ENCODE results near the gene ZFHX2.
"Not testable (repeated sequence)": the region's sequence is repeated elsewhere in the genome, so short reads cannot be mapped to it uniquely, and the experiment has no call there.

ZFHX2 gene

GRCh38 chr14:23551266-23552028, at the start of gene ZFHX2:
ZFHX2 (minus strand) TSS chr14:23551765; CDS start chr14:23535325, 16,440 bp downstream.
- peak; percentile 69 for FAIRE-seq
- DNase-seq (ENCODE audit: insufficient read length, low spot score): peak; percentile 71

GRCh38 chr14:23600806-23601205, 49.2 kb upstream of the ZFHX2 start:
- FAIRE-seq: no peak

GRCh38 chr14:23600322-23600707, 48.8 kb upstream of the ZFHX2 start:
- DNase-seq (ENCODE audit: insufficient read length, low spot score) (no peak), FAIRE-seq (no peak)

More at GRCh38 chr14:23600806-23601205, 49.2 kb upstream of the ZFHX2 start:
- no peak for DNase-seq (ENCODE audit: insufficient read length, low spot score)

GRCh38 chr14:23594191-23594590, 42.6 kb upstream of the ZFHX2 start:
- not testable (repeated sequence) for DNase-seq (ENCODE audit: insufficient read length, low spot score); FAIRE-seq

GRCh38 chr14:23590198-23590597, 38.6 kb upstream of the ZFHX2 start:
- FAIRE-seq (no peak), DNase-seq (ENCODE audit: insufficient read length, low spot score) (no peak)

GRCh38 chr14:23589606-23590005, 38.0 kb upstream of the ZFHX2 start:
- no peak for FAIRE-seq
- no peak for DNase-seq (ENCODE audit: insufficient read length, low spot score)

GRCh38 chr14:23588884-23589598, 37.5 kb upstream of the ZFHX2 start:
- FAIRE-seq (peak; percentile 91), DNase-seq (ENCODE audit: insufficient read length, low spot score) (peak; percentile 95)

- not testable (repeated sequence) for FAIRE-seq
Observed at GRCh38 chr14:23584527-23585203, 33.1 kb upstream of the ZFHX2 start.

GRCh38 chr14:23583761-23584526, 32.4 kb upstream of the ZFHX2 start:
- DNase-seq (ENCODE audit: insufficient read length, low spot score); FAIRE-seq: not testable (repeated sequence)

More at GRCh38 chr14:23584527-23585203, 33.1 kb upstream of the ZFHX2 start:
- not testable (repeated sequence) for DNase-seq (ENCODE audit: insufficient read length, low spot score)

GRCh38 chr14:23582906-23583760, 31.6 kb upstream of the ZFHX2 start:
- FAIRE-seq: no peak

GRCh38 chr14:23580948-23581281, 29.4 kb upstream of the ZFHX2 start:
- DNase-seq (ENCODE audit: insufficient read length, low spot score) (no peak), FAIRE-seq (no peak)

More at GRCh38 chr14:23582906-23583760, 31.6 kb upstream of the ZFHX2 start:
- DNase-seq (ENCODE audit: insufficient read length, low spot score): no peak

GRCh38 chr14:23580152-23580926, 28.8 kb upstream of the ZFHX2 start:
- FAIRE-seq (no peak), DNase-seq (ENCODE audit: insufficient read length, low spot score) (no peak)

- FAIRE-seq (no peak), DNase-seq (ENCODE audit: insufficient read length, low spot score) (no peak)
Observed at GRCh38 chr14:23579739-23580138, 28.2 kb upstream of the ZFHX2 start.

- FAIRE-seq (no peak), DNase-seq (ENCODE audit: insufficient read length, low spot score) (no peak)
Observed at GRCh38 chr14:23579311-23579630, 27.7 kb upstream of the ZFHX2 start.

GRCh38 chr14:23578560-23579310, 27.2 kb upstream of the ZFHX2 start, which contains the start of gene JPH4:
JPH4 (minus strand) TSS chr14:23578790; CDS start chr14:23577453, 1,337 bp downstream.
- DNase-seq (ENCODE audit: insufficient read length, low spot score): no peak

GRCh38 chr14:23577710-23578392, 26.3 kb upstream of the ZFHX2 start:
- no peak for FAIRE-seq
- DNase-seq (ENCODE audit: insufficient read length, low spot score): no peak

More at GRCh38 chr14:23578560-23579310, 27.2 kb upstream of the ZFHX2 start, which contains the start of gene JPH4:
- FAIRE-seq: no peak

- FAIRE-seq: no peak
- no peak for DNase-seq (ENCODE audit: insufficient read length, low spot score)
Observed at GRCh38 chr14:23577004-23577681, 25.6 kb upstream of the ZFHX2 start.

All from GM19239 (cell line).